GM23338 (cell line): ENCODE measurements around the gene TLR9. TPM values are rescaled to one million over a fixed set of nuclear protein-coding genes. Genes with fewer than 3 reads are reported as not detected.

ENCODE experiments used
- ATAC-seq: fragments of 200-7000 bp; cut with Tn5 transposase; 3 replicates; pipeline ENCODE4 v1.9.1; 2020
- DNase-seq: peaks from one replicate; pipeline ENCODE4 v3.0.0-alpha.2; 2015; ENCODE audit warnings: low spot score
- H2AFZ ChIP-seq: fragments of 200-600 bp; sonication (generic); 2 replicates; pipeline ENCODE4 v1.8.0; 2016; ENCODE audit warnings: antibody characterized with exemption, mild to moderate bottlenecking, moderate library complexity
- H3F3A ChIP-seq: fragments of 200-600 bp; sonication (generic); replicated peaks from 2 replicates; pipeline ENCODE4 v1.8.0; 2017; ENCODE audit warnings: antibody characterized with exemption, mixed run types, low read depth
- H3K27ac ChIP-seq: fragments of 200-600 bp; sonication (generic); 2 replicates; pipeline ENCODE4 v1.6.1; 2016; ENCODE audit warnings: low read depth
- H3K27me3 ChIP-seq: fragments of 200-600 bp; sonication (generic); 2 replicates; pipeline ENCODE4 v1.8.0; 2016; ENCODE audit warnings: mild to moderate bottlenecking, mixed run types, moderate library complexity; ENCODE audit not compliant: insufficient read depth
- H3K36me3 ChIP-seq: fragments of 200-600 bp; sonication (generic); 2 replicates; pipeline ENCODE4 v1.8.0; 2016; ENCODE audit warnings: mild to moderate bottlenecking; ENCODE audit not compliant: insufficient read depth
- H3K4me1 ChIP-seq: fragments of 200-600 bp; sonication (generic); 2 replicates; pipeline ENCODE4 v1.8.0; 2016; ENCODE audit warnings: mild to moderate bottlenecking, moderate library complexity; ENCODE audit not compliant: insufficient read depth
- H3K4me2 ChIP-seq: fragments of 200-600 bp; sonication (generic); 2 replicates; pipeline ENCODE4 v1.7.1; 2017; ENCODE audit warnings: mixed run types
- H3K4me3 ChIP-seq: fragments of 200-600 bp; sonication (generic); 2 replicates; pipeline ENCODE4 v1.6.1; 2016; ENCODE audit warnings: mixed run types
- H3K79me2 ChIP-seq: fragments of 200-600 bp; sonication (generic); replicated peaks from 2 replicates; pipeline ENCODE4 v1.8.0; 2017; ENCODE audit warnings: mild to moderate bottlenecking; ENCODE audit not compliant: insufficient read depth
- H3K9me2 ChIP-seq: fragments of 200-600 bp; sonication (generic); 2 replicates; pipeline ENCODE4 v1.8.0; 2017; ENCODE audit not compliant: insufficient read depth
- H4K20me1 ChIP-seq: fragments of 200-600 bp; sonication (generic); replicated peaks from 2 replicates; pipeline ENCODE4 v1.8.0; 2017; ENCODE audit warnings: mild to moderate bottlenecking; ENCODE audit not compliant: insufficient read depth
- H3K27ac Mint-ChIP-seq: 2 replicates; pipeline ENCODE4 v1.8.0; 2020; ENCODE audit warnings: inconsistent platforms, mild to moderate bottlenecking, moderate library complexity, mixed read lengths
- H3K27me3 Mint-ChIP-seq: 3 replicates; pipeline ENCODE4 v1.8.0; 2022; ENCODE audit warnings: low read depth, mild to moderate bottlenecking, moderate library complexity, mixed read lengths, inconsistent platforms; ENCODE audit not compliant: insufficient read depth, poor library complexity
- H3K36me3 Mint-ChIP-seq: 3 replicates; pipeline ENCODE4 v1.8.0; 2021; ENCODE audit warnings: low read depth, mild to moderate bottlenecking, inconsistent platforms, moderate library complexity, mixed read lengths
- H3K4me1 Mint-ChIP-seq: 3 replicates; pipeline ENCODE4 v1.8.0; 2020; ENCODE audit warnings: mild to moderate bottlenecking, inconsistent platforms, mixed read lengths
- H3K4me3 Mint-ChIP-seq: 3 replicates; pipeline ENCODE4 v1.8.0; 2021; ENCODE audit warnings: moderate library complexity, mild to moderate bottlenecking, inconsistent platforms, mixed read lengths
- H3K9me3 Mint-ChIP-seq: 3 replicates; pipeline ENCODE4 v1.8.0; 2020; ENCODE audit warnings: moderate library complexity, mild to moderate bottlenecking, inconsistent platforms, mixed read lengths
- CTCF ChIP-seq, 2 experiments: fragments of 200-600 bp in 1 of 2; sonication (generic) in 1 of 2; conservative IDR thresholded peaks; 2 replicates each; pipeline versions ENCODE4 v1.5.1 to v1.6.1; 2016 to 2017; ENCODE audit warnings: antibody characterized with exemption in 2 of 2, low read depth in 2 of 2, mild to moderate bottlenecking in 2 of 2, moderate library complexity in 1 of 2
- ETS1 ChIP-seq: IDR thresholded peaks from 2 replicates; pipeline ENCODE4 v1.6.1; 2016; ENCODE audit warnings: antibody characterized with exemption
- EZH2 ChIP-seq: fragments of 200-600 bp; sonication (generic); IDR thresholded peaks from one replicate; pipeline ENCODE4 v1.8.0; 2017; ENCODE audit warnings: antibody characterized with exemption, mild to moderate bottlenecking, low read depth; ENCODE audit not compliant: unreplicated experiment
- JUNB ChIP-seq: IDR thresholded peaks from one replicate; pipeline ENCODE4 v1.6.1; 2016; ENCODE audit warnings: antibody characterized with exemption; ENCODE audit not compliant: unreplicated experiment
- NANOG ChIP-seq: IDR thresholded peaks from 2 replicates; pipeline ENCODE4 v1.6.1; 2016; ENCODE audit warnings: antibody characterized with exemption, borderline replicate concordance
- POLR2AphosphoS5 ChIP-seq: IDR thresholded peaks from 2 replicates; pipeline ENCODE4 v1.6.1; 2016; ENCODE audit warnings: antibody characterized with exemption, low read depth
- REST ChIP-seq: IDR thresholded peaks from one replicate; pipeline ENCODE4 v1.6.1; 2018; ENCODE audit warnings: antibody characterized with exemption; ENCODE audit not compliant: unreplicated experiment
- STAT1 ChIP-seq: IDR thresholded peaks from one replicate; pipeline ENCODE4 v1.6.1; 2016; ENCODE audit warnings: antibody characterized with exemption; ENCODE audit not compliant: unreplicated experiment
- ZNF114 ChIP-seq: fragments of 250-450 bp; sonication (Bioruptor Pico); IDR thresholded peaks from 2 replicates; pipeline ENCODE4 v1.5.0; 2020; ENCODE audit warnings: mild to moderate bottlenecking, moderate library complexity
- ZNF331 ChIP-seq: fragments of 250-450 bp; sonication (Bioruptor Pico); IDR thresholded peaks from 2 replicates; pipeline ENCODE4 v1.5.0; 2020; ENCODE audit warnings: low read depth, mild to moderate bottlenecking, moderate library complexity
- ZNF462 ChIP-seq: fragments of 250-450 bp; sonication (Bioruptor Pico); IDR thresholded peaks from 2 replicates; pipeline ENCODE4 v1.5.0; 2020; ENCODE audit warnings: mild to moderate bottlenecking, moderate library complexity
- polyA plus RNA-seq: library from polyadenylated mRNA; unstranded; fragments of >200 nt; fragmentation: Nextera tagmentation; extraction: Ambion mirVana; gene quantifications from 2 replicates; pipeline ENCODE4 v1.2.1, GENCODE V29; 2016
- total RNA-seq: library from RNA; depleted of rRNA; stranded (reverse); fragments of >200 nt; shearing (Covaris generic); gene quantifications from 2 replicates; pipeline ENCODE4 v1.2.3, GENCODE V29; 2014

TLR9 gene
- total and polyA plus RNA-seq, 2 experiments from 2014 or later = not detected

GRCh38 chr3:52254608-52255007 lies 29.2 kb upstream of the TLR9 start:
- no peak overlapping the region for H3K27ac Mint-ChIP-seq
- H3K27ac ChIP-seq = no peak overlapping the region
- H3K36me3 ChIP-seq = peaks cover 52% of the 10 kb centered on the region
- peaks cover 2% of the 10 kb centered on the region for H3K27me3 Mint-ChIP-seq
- no peaks in the 10 kb centered on the region for H3K9me3 Mint-ChIP-seq
- no peaks in the 10 kb centered on the region for H3K9me2 ChIP-seq
- ATAC-seq = no peak
- H3K79me2 ChIP-seq = 0 out of 2 replicates have a peak, but pooled peaks cover 8% of the 10 kb centered on the region
- H3K36me3 Mint-ChIP-seq = peaks cover 74% of the 10 kb centered on the region
- H3F3A ChIP-seq = peaks cover 16% of the 10 kb centered on the region
- no peak overlapping the region for H3K4me2 ChIP-seq
- peaks cover 26% of the 10 kb centered on the region for H4K20me1 ChIP-seq
- H2AFZ ChIP-seq = no peak overlapping the region
- H3K4me1 Mint-ChIP-seq = no peaks in the 10 kb centered on the region
- TF ChIP-seq STAT1 = no peak
- TF ChIP-seq JUNB = no peak
- no peak for TF ChIP-seq ZNF462
- TF ChIP-seq ZNF114 (CRISPR knock-in tag) = no peak
- TF ChIP-seq CTCF (conservative IDR thresholded peaks at IDR 0.05; ENCODE audit: low read depth in 2 of 2) = no peak
- TF ChIP-seq EZH2 = no peak
- TF ChIP-seq ZNF331 (CRISPR knock-in tag) = no peak
- no peak for TF ChIP-seq REST
- no peak for TF ChIP-seq NANOG
- no peak for TF ChIP-seq POLR2AphosphoS5
- TF ChIP-seq ETS1 = no peak
- DNase-seq = no peak
- no peak overlapping the region for H3K4me3 ChIP-seq
- no peak overlapping the region for H3K4me3 Mint-ChIP-seq
- H3K27me3 ChIP-seq = no peaks in the 10 kb centered on the region
- H3K4me1 ChIP-seq = no peaks in the 10 kb centered on the region
